CD4-positive, alpha-beta T cell (primary cell): ENCODE results near the gene TSPAN12. TPM values are rescaled to one million over a fixed set of nuclear protein-coding genes. Genes with fewer than 3 reads are reported as not detected.
A peak's percentile ranks its signal among the peaks of the same experiment; 100 is the strongest.

ENCODE experiments used
- ATAC-seq: fragments of 200-7000 bp; cut with Tn5 transposase; one replicate; pipeline ENCODE4 v1.10.0; 2022; ENCODE audit warnings: mild to moderate bottlenecking; ENCODE audit not compliant: poor library complexity
- CTCF ChIA-PET: fragments of 350-600 bp; sonication (Branson Sonifier 250); formaldehyde crosslinking; loops from one replicate; lab custom pipeline; 2021; ENCODE audit warnings: antibody characterized with exemption, inconsistent platforms; lab: Charles Lee
- POLR2A ChIA-PET: fragments of 350-600 bp; sonication (Branson Sonifier 250); formaldehyde crosslinking; loops from one replicate; lab custom pipeline; 2021; ENCODE audit warnings: antibody characterized with exemption, inconsistent platforms; lab: Charles Lee
- DNase-seq, 14 experiments: peaks; one replicate each; pipeline ENCODE4 v3.0.0-alpha.2; 2013 to 2020; ENCODE audit warnings: mixed read lengths in 2 of 14
- H3K27ac ChIP-seq, 2 donors: one replicate each; pipeline versions ENCODE4 v1.5.1 to v1.7.0; 2013; ENCODE audit warnings: low read length in 2 of 2, low read depth in 1 of 2, mild to moderate bottlenecking in 1 of 2
- H3K27me3 ChIP-seq, 2 experiments: 1 replicate in 1 of 2; 2 replicates in 1 of 2; pipeline versions ENCODE4 v1.6.1 to v1.7.0; 2013; ENCODE audit warnings: low read length in 2 of 2, control low read depth in 1 of 2, mild to moderate bottlenecking in 1 of 2, moderate library complexity in 1 of 2; ENCODE audit not compliant: insufficient read depth in 2 of 2, control insufficient read depth in 1 of 2
- H3K36me3 ChIP-seq: one replicate; pipeline ENCODE4 v1.6.1; 2013; ENCODE audit warnings: low read length, control low read depth; ENCODE audit not compliant: insufficient read depth
- H3K4me1 ChIP-seq: one replicate; pipeline ENCODE4 v1.6.1; 2013; ENCODE audit warnings: low read length, control low read depth; ENCODE audit not compliant: insufficient read depth
- H3K4me3 ChIP-seq: one replicate; pipeline ENCODE4 v1.5.1; 2013; ENCODE audit warnings: mild to moderate bottlenecking, low read length, moderate library complexity
- H3K9me3 ChIP-seq, 2 experiments: 1 replicate in 1 of 2; 2 replicates in 1 of 2; pipeline versions ENCODE4 v1.6.1 to v1.7.0; 2013; ENCODE audit warnings: low read length in 2 of 2, mild to moderate bottlenecking in 2 of 2, control low read depth in 1 of 2, moderate library complexity in 1 of 2; ENCODE audit not compliant: control insufficient read depth in 1 of 2, insufficient read depth in 1 of 2
- H3K27ac Mint-ChIP-seq: one replicate; pipeline ENCODE4 v1.8.0; 2020; ENCODE audit warnings: mixed read lengths
- H3K27me3 Mint-ChIP-seq: one replicate; pipeline ENCODE4 v1.8.0; 2021; ENCODE audit warnings: mixed read lengths
- H3K36me3 Mint-ChIP-seq: one replicate; pipeline ENCODE4 v1.8.0; 2021; ENCODE audit warnings: low read depth, mixed read lengths
- H3K4me1 Mint-ChIP-seq: one replicate; pipeline ENCODE4 v1.8.0; 2021; ENCODE audit warnings: low read depth, mixed read lengths
- H3K4me3 Mint-ChIP-seq: one replicate; pipeline ENCODE4 v1.8.0; 2020; ENCODE audit warnings: mild to moderate bottlenecking, mixed read lengths
- H3K9me3 Mint-ChIP-seq: one replicate; pipeline ENCODE4 v1.8.0; 2020; ENCODE audit warnings: mixed read lengths
- CTCF ChIP-seq: fragments of 200-600 bp; IDR thresholded peaks from one replicate; pipeline ENCODE4 v1.8.0; 2022; ENCODE audit warnings: antibody characterized with exemption, mild to moderate bottlenecking
- intact Hi-C, 2 experiments: fragments of 100-400 bp; cut with DNase I in 1 of 2; cut with micrococcal nuclease in 1 of 2; formaldehyde crosslinking; loops; one replicate each; pipeline versions ENCODE4 v1.15.1 to v1.9.0; 2023 to 2025; cut with DNase I, micrococcal nuclease
- total RNA-seq, 174 experiments: library from RNA in 2 of 174; stranded (reverse) in 2 of 174; gene quantifications; one replicate each; pipeline ENCODE4 v1.2.3 and lab custom pipeline; 2021 to 2026

Gene TSPAN12
- total RNA-seq, 2 experiments from 2014 or later = not detected

GRCh38 chr7:120792861-120793130, 65.1 kb downstream of the TSPAN12 start:
- Mint-ChIP-seq H3K27me3 (peaks cover 5% of the 10 kb centered on the region), H3K36me3 (no peaks in the 10 kb centered on the region), H3K4me1 (no peaks in the 10 kb centered on the region), H3K9me3 (no peaks in the 10 kb centered on the region), H3K27ac (no peak overlapping the region), H3K4me3 (no peak overlapping the region)
- ATAC-seq (no peak), DNase-seq (no peak)
- peaks cover 0 to 3% of the 10 kb centered on the region in 2 experiments for H3K27me3 ChIP-seq
- H3K36me3 ChIP-seq = no peaks in the 10 kb centered on the region
- intact Hi-C loops = loop anchor here (1.0 to 5.0 kb wide), 5 partner anchors 150 to 316 kb away; no protein-coding TSS in a partner anchor
- POLR2A ChIA-PET = interaction anchor here (0.6 kb wide), 1 partner anchor 260 kb away, joined by 3 read pairs; no protein-coding TSS in a partner anchor
- H3K4me1 ChIP-seq = no peaks in the 10 kb centered on the region
- TF ChIP-seq CTCF = no peak
- CTCF ChIA-PET = no interaction called here
- H3K9me3 ChIP-seq = no peaks in the 10 kb centered on the region
- H3K27ac ChIP-seq = no peak overlapping the region
- H3K4me3 ChIP-seq = no peak overlapping the region

GRCh38 chr7:120792091-120792860, 65.7 kb downstream of the TSPAN12 start:
- DNase-seq = peak; percentile 22 to 69 (median 42)
- Histone ChIP-seq H3K27me3 (peaks cover 3 to 4% of the 10 kb centered on the region in 2 experiments), H3K9me3 (no peaks in the 10 kb centered on the region), H3K36me3 (no peaks in the 10 kb centered on the region), H3K4me1 (no peaks in the 10 kb centered on the region), H3K4me3 (no peak overlapping the region), H3K27ac (no peak overlapping the region)
- Mint-ChIP-seq H3K36me3 (no peaks in the 10 kb centered on the region), H3K27me3 (peaks cover 5% of the 10 kb centered on the region), H3K4me3 (no peak overlapping the region), H3K27ac (no peak overlapping the region), H3K4me1 (no peaks in the 10 kb centered on the region), H3K9me3 (no peaks in the 10 kb centered on the region)
- ChIA-PET POLR2A (interaction anchor here (0.6 kb wide), 1 partner anchor 260 kb away, joined by 3 read pairs; no protein-coding TSS in a partner anchor), CTCF (interaction anchor here (0.8 to 0.9 kb wide), 3 partner anchors 14 to 17 kb away, joined by 3 read pairs; no protein-coding TSS in a partner anchor)
- peak; percentile 80 for TF ChIP-seq CTCF
- ATAC-seq = no peak
- intact Hi-C loops = loop anchor here (1.0 to 5.0 kb wide), 5 partner anchors 150 to 316 kb away; no protein-coding TSS in a partner anchor

GRCh38 chr7:120785095-120785494, 72.8 kb downstream of the TSPAN12 start:
- H3K9me3 Mint-ChIP-seq = no peaks in the 10 kb centered on the region
- peaks cover 14% of the 10 kb centered on the region for H3K27me3 Mint-ChIP-seq
- ChIA-PET CTCF (no interaction called here), POLR2A (no interaction called here)
- TF ChIP-seq CTCF = no peak
- no peaks in the 10 kb centered on the region for H3K4me1 Mint-ChIP-seq
- no peak overlapping the region for H3K27ac Mint-ChIP-seq
- H3K4me1 ChIP-seq = no peaks in the 10 kb centered on the region
- no peaks in the 10 kb centered on the region for H3K9me3 ChIP-seq
- H3K36me3 ChIP-seq = no peaks in the 10 kb centered on the region
- H3K4me3 ChIP-seq = no peak overlapping the region
- H3K27ac ChIP-seq = no peak overlapping the region
- H3K27me3 ChIP-seq = peaks cover 0 to 4% of the 10 kb centered on the region in 2 experiments
- no peaks in the 10 kb centered on the region for H3K36me3 Mint-ChIP-seq
- H3K4me3 Mint-ChIP-seq = no peak overlapping the region
- intact Hi-C loops = no loop called here
- DNase-seq = no peak
- ATAC-seq = no peak
